ENCODE measurements around the gene CPEB2.

CPEB2 gene

GRCh38 chr4:15001869-15002658 lies at the start of gene CPEB2:
CPEB2 (plus strand) TSS chr4:15002481; CDS start chr4:15002674, 193 bp downstream.
- Mint-ChIP-seq H3K4me1 (peaks cover 4 to 13% of the 10 kb centered on the region in 2 donors), H3K9me3 (no peaks in the 10 kb centered on the region), H3K36me3 (peaks cover under 1 to 3% of the 10 kb centered on the region in 2 donors), H3K27me3 (no peaks in the 10 kb centered on the region), H3K4me3 (peak within 1 kb of the TSS; percentile 89 to 98), H3K27ac (peak within 1 kb of the TSS; percentile 97)
- DNase-seq (peak; percentile 95), ATAC-seq (replicated peaks) (peak; percentile 72 to 74)

- DNase-seq = no peak
- H3K4me3 Mint-ChIP-seq = no peak overlapping the region
- H3K36me3 Mint-ChIP-seq = no peaks in the 10 kb centered on the region
- H3K27me3 Mint-ChIP-seq = peaks cover 22 to 25% of the 10 kb centered on the region in 2 donors
- no peak for ATAC-seq (replicated peaks)
- no peaks in the 10 kb centered on the region for H3K9me3 Mint-ChIP-seq
- no peaks in the 10 kb centered on the region for H3K4me1 Mint-ChIP-seq
- no peak overlapping the region for H3K27ac Mint-ChIP-seq
Observed at GRCh38 chr4:14958436-14958835, 43.8 kb upstream of the CPEB2 start.

- peaks cover 16 to 17% of the 10 kb centered on the region in 2 donors for H3K27me3 Mint-ChIP-seq
- H3K9me3 Mint-ChIP-seq = no peaks in the 10 kb centered on the region
- no peak for ATAC-seq (replicated peaks)
Observed at GRCh38 chr4:14961292-14961691, 41.0 kb upstream of the CPEB2 start.

GRCh38 chr4:14965071-14965470 lies 37.2 kb upstream of the CPEB2 start:
- Mint-ChIP-seq H3K4me1 (no peaks in the 10 kb centered on the region), H3K27ac (no peak overlapping the region), H3K36me3 (no peaks in the 10 kb centered on the region), H3K27me3 (peaks cover 17 to 21% of the 10 kb centered on the region in 2 donors), H3K9me3 (no peaks in the 10 kb centered on the region), H3K4me3 (no peak overlapping the region)
- ATAC-seq (replicated peaks) (no peak), DNase-seq (no peak)

More at GRCh38 chr4:14961292-14961691, 41.0 kb upstream of the CPEB2 start:
- Mint-ChIP-seq H3K4me1 (no peaks in the 10 kb centered on the region), H3K27ac (no peak overlapping the region), H3K36me3 (no peaks in the 10 kb centered on the region), H3K4me3 (no peak overlapping the region)
- DNase-seq = no peak

GRCh38 chr4:14967982-14968381 lies 34.3 kb upstream of the CPEB2 start:
- DNase-seq (no peak), ATAC-seq (replicated peaks) (no peak)
- peaks cover 0 to 2% of the 10 kb centered on the region in 2 donors for H3K9me3 Mint-ChIP-seq
- no peak overlapping the region for H3K27ac Mint-ChIP-seq
- H3K4me1 Mint-ChIP-seq = no peaks in the 10 kb centered on the region
- H3K36me3 Mint-ChIP-seq = no peaks in the 10 kb centered on the region
- H3K27me3 Mint-ChIP-seq = peaks cover 15 to 33% of the 10 kb centered on the region in 2 donors
- H3K4me3 Mint-ChIP-seq = no peak overlapping the region

GRCh38 chr4:14977830-14978229 lies 24.5 kb upstream of the CPEB2 start:
- DNase-seq = no peak

GRCh38 chr4:14984448-14984847 lies 17.8 kb upstream of the CPEB2 start:
- Mint-ChIP-seq H3K4me3 (no peak overlapping the region), H3K27ac (no peak overlapping the region), H3K36me3 (no peaks in the 10 kb centered on the region), H3K27me3 (peaks cover 5 to 13% of the 10 kb centered on the region in 2 donors), H3K4me1 (no peaks in the 10 kb centered on the region), H3K9me3 (peaks cover 0 to 2% of the 10 kb centered on the region in 2 donors)
- ATAC-seq (replicated peaks) (no peak), DNase-seq (no peak)

More at GRCh38 chr4:14977830-14978229, 24.5 kb upstream of the CPEB2 start:
- Mint-ChIP-seq H3K36me3 (no peaks in the 10 kb centered on the region), H3K4me3 (no peak overlapping the region), H3K27me3 (peaks cover 12 to 23% of the 10 kb centered on the region in 2 donors), H3K4me1 (no peaks in the 10 kb centered on the region), H3K9me3 (peaks cover 0 to 6% of the 10 kb centered on the region in 2 donors), H3K27ac (no peak overlapping the region)
- ATAC-seq (replicated peaks) = no peak

- no peaks in the 10 kb centered on the region for H3K36me3 Mint-ChIP-seq
- no peaks in the 10 kb centered on the region for H3K4me1 Mint-ChIP-seq
- H3K9me3 Mint-ChIP-seq = peaks cover 0 to 2% of the 10 kb centered on the region in 2 donors
- no peak for ATAC-seq (replicated peaks)
- peaks cover 5 to 9% of the 10 kb centered on the region in 2 donors for H3K27me3 Mint-ChIP-seq
- no peak overlapping the region for H3K4me3 Mint-ChIP-seq
- H3K27ac Mint-ChIP-seq = no peak overlapping the region
- no peak for DNase-seq
Observed at GRCh38 chr4:14985161-14985560, 17.1 kb upstream of the CPEB2 start.

GRCh38 chr4:14985843-14986242 lies 16.4 kb upstream of the CPEB2 start:
- no peak for ATAC-seq (replicated peaks)
- Mint-ChIP-seq H3K27me3 (peaks cover 5 to 9% of the 10 kb centered on the region in 2 donors), H3K9me3 (peaks cover 0 to 2% of the 10 kb centered on the region in 2 donors)

GRCh38 chr4:14987054-14987453 lies 15.2 kb upstream of the CPEB2 start:
- Mint-ChIP-seq H3K4me3 (no peak overlapping the region), H3K36me3 (no peaks in the 10 kb centered on the region), H3K9me3 (peaks cover 0 to 2% of the 10 kb centered on the region in 2 donors), H3K4me1 (no peaks in the 10 kb centered on the region), H3K27ac (no peak overlapping the region), H3K27me3 (peaks cover 5 to 9% of the 10 kb centered on the region in 2 donors)
- no peak for DNase-seq
- ATAC-seq (replicated peaks) = no peak

More at GRCh38 chr4:14985843-14986242, 16.4 kb upstream of the CPEB2 start:
- Mint-ChIP-seq H3K4me3 (no peak overlapping the region), H3K27ac (no peak overlapping the region), H3K4me1 (no peaks in the 10 kb centered on the region), H3K36me3 (no peaks in the 10 kb centered on the region)
- DNase-seq = no peak

GRCh38 chr4:14990484-14990883 lies 11.8 kb upstream of the CPEB2 start:
- Mint-ChIP-seq H3K27me3 (peaks cover 0 to 20% of the 10 kb centered on the region in 2 donors), H3K27ac (no peak overlapping the region), H3K9me3 (no peaks in the 10 kb centered on the region), H3K36me3 (no peaks in the 10 kb centered on the region), H3K4me3 (no peak overlapping the region), H3K4me1 (no peaks in the 10 kb centered on the region)
- ATAC-seq (replicated peaks) (no peak), DNase-seq (no peak)

- ATAC-seq (replicated peaks) (no peak), DNase-seq (no peak)
- peaks cover 0 to 11% of the 10 kb centered on the region in 2 donors for H3K27me3 Mint-ChIP-seq
- H3K4me1 Mint-ChIP-seq = no peaks in the 10 kb centered on the region
- no peak overlapping the region for H3K4me3 Mint-ChIP-seq
- H3K27ac Mint-ChIP-seq = no peak overlapping the region
- H3K9me3 Mint-ChIP-seq = no peaks in the 10 kb centered on the region
- peaks cover 0 to 3% of the 10 kb centered on the region in 2 donors for H3K36me3 Mint-ChIP-seq
Observed at GRCh38 chr4:14994242-14994641, 8.0 kb upstream of the CPEB2 start.

GRCh38 chr4:15001248-15001868 lies 923 bp upstream of the CPEB2 start:
- H3K4me3 Mint-ChIP-seq = peak overlapping the region; percentile 89 to 98
- H3K4me1 Mint-ChIP-seq = peaks cover 4 to 13% of the 10 kb centered on the region in 2 donors
- H3K36me3 Mint-ChIP-seq = peaks cover 0 to 3% of the 10 kb centered on the region in 2 donors
- H3K27me3 Mint-ChIP-seq = no peaks in the 10 kb centered on the region
- H3K9me3 Mint-ChIP-seq = no peaks in the 10 kb centered on the region
- ATAC-seq (replicated peaks) (peak; percentile 30 to 43), DNase-seq (peak; percentile 21)
- H3K27ac Mint-ChIP-seq = peak overlapping the region; percentile 97

GRCh38 chr4:15002659-15003400 lies 549 bp downstream of the CPEB2 start:
- Mint-ChIP-seq H3K27me3 (no peaks in the 10 kb centered on the region), H3K4me1 (peaks cover 7 to 13% of the 10 kb centered on the region in 2 donors), H3K9me3 (no peaks in the 10 kb centered on the region), H3K4me3 (peak overlapping the region; percentile 89 to 98), H3K27ac (peak overlapping the region; percentile 97), H3K36me3 (peaks cover 3 to 4% of the 10 kb centered on the region in 2 donors)
- peak; percentile 38 to 44 for ATAC-seq (replicated peaks)
- peak; percentile 72 for DNase-seq
